CD4-positive, alpha-beta T cell (primary cell): ENCODE measurements around the gene KRTAP10-11. TPM values are rescaled to one million over a fixed set of nuclear protein-coding genes. Genes with fewer than 3 reads are reported as not detected.
"Not testable (repeated sequence)": the region's sequence is repeated elsewhere in the genome, so short reads cannot be mapped to it uniquely, and the experiment has no call there.

ENCODE experiments used
- ATAC-seq: fragments of 200-7000 bp; cut with Tn5 transposase; one replicate; pipeline ENCODE4 v1.10.0; 2022; ENCODE audit warnings: mild to moderate bottlenecking; ENCODE audit not compliant: poor library complexity
- CTCF ChIA-PET: fragments of 350-600 bp; sonication (Branson Sonifier 250); formaldehyde crosslinking; loops from one replicate; lab custom pipeline; 2021; ENCODE audit warnings: antibody characterized with exemption, inconsistent platforms; lab: Charles Lee
- POLR2A ChIA-PET: fragments of 350-600 bp; sonication (Branson Sonifier 250); formaldehyde crosslinking; loops from one replicate; lab custom pipeline; 2021; ENCODE audit warnings: antibody characterized with exemption, inconsistent platforms; lab: Charles Lee
- DNase-seq, 14 experiments: peaks; one replicate each; pipeline ENCODE4 v3.0.0-alpha.2; 2013 to 2020; ENCODE audit warnings: mixed read lengths in 2 of 14
- H3K27ac ChIP-seq, 2 donors: one replicate each; pipeline versions ENCODE4 v1.5.1 to v1.7.0; 2013; ENCODE audit warnings: low read length in 2 of 2, low read depth in 1 of 2, mild to moderate bottlenecking in 1 of 2
- H3K27me3 ChIP-seq, 2 experiments: 1 replicate in 1 of 2; 2 replicates in 1 of 2; pipeline versions ENCODE4 v1.6.1 to v1.7.0; 2013; ENCODE audit warnings: low read length in 2 of 2, control low read depth in 1 of 2, mild to moderate bottlenecking in 1 of 2, moderate library complexity in 1 of 2; ENCODE audit not compliant: insufficient read depth in 2 of 2, control insufficient read depth in 1 of 2
- H3K36me3 ChIP-seq: one replicate; pipeline ENCODE4 v1.6.1; 2013; ENCODE audit warnings: low read length, control low read depth; ENCODE audit not compliant: insufficient read depth
- H3K4me1 ChIP-seq: one replicate; pipeline ENCODE4 v1.6.1; 2013; ENCODE audit warnings: low read length, control low read depth; ENCODE audit not compliant: insufficient read depth
- H3K4me3 ChIP-seq: one replicate; pipeline ENCODE4 v1.5.1; 2013; ENCODE audit warnings: mild to moderate bottlenecking, low read length, moderate library complexity
- H3K9me3 ChIP-seq, 2 experiments: 1 replicate in 1 of 2; 2 replicates in 1 of 2; pipeline versions ENCODE4 v1.6.1 to v1.7.0; 2013; ENCODE audit warnings: low read length in 2 of 2, mild to moderate bottlenecking in 2 of 2, control low read depth in 1 of 2, moderate library complexity in 1 of 2; ENCODE audit not compliant: control insufficient read depth in 1 of 2, insufficient read depth in 1 of 2
- H3K27ac Mint-ChIP-seq: one replicate; pipeline ENCODE4 v1.8.0; 2020; ENCODE audit warnings: mixed read lengths
- H3K27me3 Mint-ChIP-seq: one replicate; pipeline ENCODE4 v1.8.0; 2021; ENCODE audit warnings: mixed read lengths
- H3K36me3 Mint-ChIP-seq: one replicate; pipeline ENCODE4 v1.8.0; 2021; ENCODE audit warnings: low read depth, mixed read lengths
- H3K4me1 Mint-ChIP-seq: one replicate; pipeline ENCODE4 v1.8.0; 2021; ENCODE audit warnings: low read depth, mixed read lengths
- H3K4me3 Mint-ChIP-seq: one replicate; pipeline ENCODE4 v1.8.0; 2020; ENCODE audit warnings: mild to moderate bottlenecking, mixed read lengths
- H3K9me3 Mint-ChIP-seq: one replicate; pipeline ENCODE4 v1.8.0; 2020; ENCODE audit warnings: mixed read lengths
- intact Hi-C, 2 experiments: fragments of 100-400 bp; cut with DNase I in 1 of 2; cut with micrococcal nuclease in 1 of 2; formaldehyde crosslinking; loops; one replicate each; pipeline versions ENCODE4 v1.15.1 to v1.9.0; 2023 to 2025; cut with DNase I, micrococcal nuclease
- total RNA-seq, 174 experiments: library from RNA in 2 of 174; stranded (reverse) in 2 of 174; gene quantifications; one replicate each; pipeline ENCODE4 v1.2.3 and lab custom pipeline; 2021 to 2026
- TF ChIP-seq, protein P1 (sequence below): fragments of 200-600 bp; IDR thresholded peaks from one replicate; pipeline ENCODE4 v1.8.0; 2022; ENCODE audit warnings: antibody characterized with exemption, mild to moderate bottlenecking

Gene KRTAP10-11
- total RNA-seq, 2 experiments from 2014 or later = not detected

- ChIA-PET CTCF (no interaction called here), POLR2A (no interaction called here)
- Histone ChIP-seq H3K4me3 (no peak within 1 kb of the TSS), H3K27ac (no peak within 1 kb of the TSS), H3K27me3 (no peaks in the 10 kb centered on the region), H3K36me3 (no peaks in the 10 kb centered on the region), H3K9me3 (peaks cover 33 to 39% of the 10 kb centered on the region in 2 experiments), H3K4me1 (peaks cover 47% of the 10 kb centered on the region)
- H3K27ac Mint-ChIP-seq = no peak within 1 kb of the TSS
- H3K4me1 Mint-ChIP-seq = peaks cover 25% of the 10 kb centered on the region
- peaks cover 21% of the 10 kb centered on the region for H3K9me3 Mint-ChIP-seq
- H3K27me3 Mint-ChIP-seq = no peaks in the 10 kb centered on the region
- TF ChIP-seq, protein P1, sequence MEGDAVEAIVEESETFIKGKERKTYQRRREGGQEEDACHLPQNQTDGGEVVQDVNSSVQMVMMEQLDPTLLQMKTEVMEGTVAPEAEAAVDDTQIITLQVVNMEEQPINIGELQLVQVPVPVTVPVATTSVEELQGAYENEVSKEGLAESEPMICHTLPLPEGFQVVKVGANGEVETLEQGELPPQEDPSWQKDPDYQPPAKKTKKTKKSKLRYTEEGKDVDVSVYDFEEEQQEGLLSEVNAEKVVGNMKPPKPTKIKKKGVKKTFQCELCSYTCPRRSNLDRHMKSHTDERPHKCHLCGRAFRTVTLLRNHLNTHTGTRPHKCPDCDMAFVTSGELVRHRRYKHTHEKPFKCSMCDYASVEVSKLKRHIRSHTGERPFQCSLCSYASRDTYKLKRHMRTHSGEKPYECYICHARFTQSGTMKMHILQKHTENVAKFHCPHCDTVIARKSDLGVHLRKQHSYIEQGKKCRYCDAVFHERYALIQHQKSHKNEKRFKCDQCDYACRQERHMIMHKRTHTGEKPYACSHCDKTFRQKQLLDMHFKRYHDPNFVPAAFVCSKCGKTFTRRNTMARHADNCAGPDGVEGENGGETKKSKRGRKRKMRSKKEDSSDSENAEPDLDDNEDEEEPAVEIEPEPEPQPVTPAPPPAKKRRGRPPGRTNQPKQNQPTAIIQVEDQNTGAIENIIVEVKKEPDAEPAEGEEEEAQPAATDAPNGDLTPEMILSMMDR = no peak
- intact Hi-C loops = no loop called here
- H3K4me3 Mint-ChIP-seq = no peak within 1 kb of the TSS
- H3K36me3 Mint-ChIP-seq = peaks cover 44% of the 10 kb centered on the region
- ATAC-seq (no peak), DNase-seq (no peak)
Measured at GRCh38 chr21:44626673-44627143, 19.5 kb upstream of the KRTAP10-11 start, which contains the start of gene KRTAP10-9. TSS of gene KRTAP10-9 (plus strand) at chr21:44627093. CDS start at chr21:44627172, 79 bp downstream.

DNA sequence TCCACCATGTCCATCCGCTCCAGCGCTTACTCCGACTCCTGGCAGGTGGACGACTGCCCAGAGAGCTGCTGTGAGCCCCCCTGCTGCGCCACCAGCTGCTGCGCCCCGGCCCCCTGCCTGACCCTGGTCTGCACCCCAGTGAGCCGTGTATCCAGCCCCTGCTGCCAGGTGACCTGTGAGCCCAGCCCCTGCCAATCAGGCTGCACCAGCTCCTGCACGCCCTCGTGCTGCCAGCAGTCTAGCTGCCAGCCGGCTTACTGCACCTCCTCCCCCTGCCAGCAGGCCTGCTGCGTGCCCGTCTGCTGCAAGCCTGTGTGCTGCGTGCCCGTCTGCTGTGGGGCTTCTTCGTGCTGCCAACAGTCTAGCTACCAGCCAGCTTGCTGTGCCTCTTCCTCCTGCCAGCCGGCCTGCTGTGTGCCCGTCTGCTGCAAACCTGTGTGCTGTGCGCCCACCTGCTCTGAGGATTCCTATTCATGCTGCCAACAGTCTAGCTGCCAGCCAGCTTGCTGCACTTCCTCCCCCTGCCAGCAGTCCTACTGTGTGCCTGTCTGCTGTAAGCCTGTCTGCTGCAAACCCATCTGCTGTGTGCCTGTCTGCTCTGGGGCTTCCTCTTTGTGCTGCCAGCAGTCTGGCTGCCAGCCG lies 18.9 kb upstream of the KRTAP10-11 start:
- POLR2A ChIA-PET = interaction anchor here (2.2 kb wide), 1 partner anchor 8 kb away, joined by 8 read pairs; no protein-coding TSS in a partner anchor
- not testable (repeated sequence) for H3K27ac Mint-ChIP-seq

GRCh38 chr21:44627831-44628233 lies 18.4 kb upstream of the KRTAP10-11 start:
- H3K27ac Mint-ChIP-seq, ATAC-seq, H3K27ac ChIP-seq, H3K27me3 Mint-ChIP-seq, intact Hi-C loops, H3K36me3 ChIP-seq, CTCF ChIA-PET, H3K4me3 Mint-ChIP-seq, H3K27me3 ChIP-seq, H3K4me3 ChIP-seq, DNase-seq: not testable (repeated sequence)
- POLR2A ChIA-PET = interaction anchor here (2.2 kb wide), 1 partner anchor 9 kb away, joined by 8 read pairs; no protein-coding TSS in a partner anchor
- Mint-ChIP-seq H3K36me3 (peaks cover 34% of the 10 kb centered on the region), H3K9me3 (peaks cover 21% of the 10 kb centered on the region), H3K4me1 (peaks cover 25% of the 10 kb centered on the region)
- H3K9me3 ChIP-seq = peaks cover 43 to 44% of the 10 kb centered on the region in 2 experiments
- peaks cover 47% of the 10 kb centered on the region for H3K4me1 ChIP-seq

More for the DNA sequence above, 18.9 kb upstream of the KRTAP10-11 start:
- peaks cover 20% of the 10 kb centered on the region for H3K9me3 Mint-ChIP-seq
- peaks cover 40% of the 10 kb centered on the region for H3K36me3 Mint-ChIP-seq
- peaks cover 39 to 41% of the 10 kb centered on the region in 2 experiments for H3K9me3 ChIP-seq
- CTCF ChIA-PET, H3K36me3 ChIP-seq, H3K27ac ChIP-seq, H3K4me3 ChIP-seq, H3K4me3 Mint-ChIP-seq, ATAC-seq, H3K27me3 Mint-ChIP-seq, intact Hi-C loops, H3K27me3 ChIP-seq, DNase-seq: not testable (repeated sequence)
- H3K4me1 ChIP-seq = peaks cover 47% of the 10 kb centered on the region
- H3K4me1 Mint-ChIP-seq = peaks cover 25% of the 10 kb centered on the region

DNA sequence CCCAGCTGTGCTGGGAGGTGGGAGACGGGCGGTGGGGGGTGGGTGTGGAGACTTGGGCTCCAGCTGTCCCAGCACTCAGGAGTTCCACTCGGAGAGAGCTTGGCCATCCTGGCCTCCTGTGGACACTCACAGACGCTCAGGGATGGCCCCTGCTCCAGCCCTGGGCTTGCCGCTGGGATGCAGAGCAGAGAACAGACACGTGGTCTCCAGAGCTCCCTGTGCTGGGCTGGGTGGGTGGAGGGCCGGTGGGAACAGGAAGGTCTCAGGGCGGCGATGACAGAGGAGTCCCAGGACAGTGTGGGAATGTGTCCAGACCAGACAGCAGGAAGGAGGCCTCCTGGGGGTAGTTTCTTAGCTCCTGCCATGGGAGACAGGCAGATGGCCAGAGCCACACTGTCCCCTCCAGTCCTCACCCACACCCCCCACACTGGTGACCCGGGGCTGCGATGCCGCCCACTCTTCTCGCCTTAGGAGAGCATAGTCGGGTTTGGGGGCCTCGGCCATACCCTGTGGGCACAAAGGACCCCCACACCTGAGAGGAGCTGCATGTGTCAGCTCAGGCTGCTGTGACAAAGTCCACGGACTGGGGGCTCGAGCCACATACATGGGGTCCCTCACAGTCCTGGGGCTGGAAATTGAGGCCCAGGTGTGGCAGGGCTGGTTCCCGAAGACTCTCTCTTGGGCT lies 17.4 kb upstream of the KRTAP10-11 start:
- peaks cover 31% of the 10 kb centered on the region for H3K36me3 Mint-ChIP-seq
- peaks cover 22% of the 10 kb centered on the region for H3K9me3 Mint-ChIP-seq
- intact Hi-C loops = no loop called here

More for the DNA sequence above, 17.4 kb upstream of the KRTAP10-11 start:
- no peak overlapping the region for H3K27ac Mint-ChIP-seq
- Histone ChIP-seq H3K4me3 (no peak overlapping the region), H3K9me3 (peaks cover 42 to 45% of the 10 kb centered on the region in 2 experiments), H3K27ac (no peak overlapping the region), H3K36me3 (no peaks in the 10 kb centered on the region), H3K27me3 (no peaks in the 10 kb centered on the region), H3K4me1 (peaks cover 47% of the 10 kb centered on the region)
- no peaks in the 10 kb centered on the region for H3K27me3 Mint-ChIP-seq
- ChIA-PET CTCF (no interaction called here), POLR2A (interaction anchor here (1.1 to 2.2 kb wide), 2 partner anchors 10 to 28 kb away, joined by 3 to 8 read pairs; no protein-coding TSS in a partner anchor)
- H3K4me1 Mint-ChIP-seq = peaks cover 25% of the 10 kb centered on the region
- ATAC-seq (no peak), DNase-seq (no peak)
- TF ChIP-seq, protein P1 = no peak
- no peak overlapping the region for H3K4me3 Mint-ChIP-seq
